ENCODE results near the gene ZAP70. TPM values are rescaled to one million over a fixed set of nuclear protein-coding genes. Genes with fewer than 3 reads are reported as not detected.

The ZAP70 gene
- total and polyA plus RNA-seq, 8 donors: 1.1 to 78.2 (median 4.1) TPM

- Histone ChIP-seq H3K4me1 (peaks cover 0 to 6% (median 3%) of the 10 kb centered on the region in 4 donors), H3K27me3 (no peaks in the 10 kb centered on the region), H3K9me3 (peaks cover 7 to 16% (median 10%) of the 10 kb centered on the region in 4 donors), H3K36me3 (no peaks in the 10 kb centered on the region), H3K4me3 (no peak overlapping the region), H3K27ac (no peak overlapping the region)
- 92 to 95% (median 94%) methylated on average over 12 to 28 of the region's 28 CpGs for WGBS, 5 donors
- no peak for DNase-seq
- intact Hi-C loops (cut with DNase I; ENCODE audit: low total_unique reads): no loop called here
- TF ChIP-seq EP300 (IDR thresholded peaks at IDR 0.05) (no peak), CTCF (IDR thresholded peaks at IDR 0.05) (no peak), POLR2AphosphoS5 (IDR thresholded peaks at IDR 0.05) (no peak), POLR2A (IDR thresholded peaks at IDR 0.05) (no peak)
These were observed 19.3 kb downstream of the ZAP70 start for GRCh38 chr2:97732436-97733340.

GRCh38 chr2:97733341-97734035, 20.1 kb downstream of the ZAP70 start:
- H3K27me3 ChIP-seq: no peaks in the 10 kb centered on the region
- no peak overlapping the region for H3K27ac ChIP-seq
- no peaks in the 10 kb centered on the region for H3K4me1 ChIP-seq
- no peak for TF ChIP-seq EP300 (IDR thresholded peaks at IDR 0.05)
- no peak for TF ChIP-seq POLR2AphosphoS5 (IDR thresholded peaks at IDR 0.05)
- TF ChIP-seq CTCF (IDR thresholded peaks at IDR 0.05): no peak
- no peak for TF ChIP-seq POLR2A (IDR thresholded peaks at IDR 0.05)
- WGBS, 5 donors: 79 to 88% (median 83%) methylated on average over 16 to 20 of the region's 20 CpGs
- H3K4me3 ChIP-seq: no peak overlapping the region
- DNase-seq: no peak
- H3K9me3 ChIP-seq: peaks cover 7 to 16% (median 10%) of the 10 kb centered on the region in 4 donors
- H3K36me3 ChIP-seq: no peaks in the 10 kb centered on the region
- intact Hi-C loops (cut with DNase I; ENCODE audit: low total_unique reads): no loop called here

GRCh38 chr2:97734061-97735051, 21.0 kb downstream of the ZAP70 start:
- Histone ChIP-seq H3K4me1 (no peaks in the 10 kb centered on the region), H3K9me3 (peaks cover 7 to 16% (median 10%) of the 10 kb centered on the region in 4 donors), H3K4me3 (no peak overlapping the region), H3K27ac (no peak overlapping the region), H3K36me3 (no peaks in the 10 kb centered on the region), H3K27me3 (no peaks in the 10 kb centered on the region)
- no peak for DNase-seq
- intact Hi-C loops (cut with DNase I; ENCODE audit: low total_unique reads): no loop called here
- 94 to 97% (median 94%) methylated on average over 29 to 44 of the region's 44 CpGs for WGBS, 5 donors
- TF ChIP-seq POLR2AphosphoS5 (IDR thresholded peaks at IDR 0.05) (no peak), CTCF (IDR thresholded peaks at IDR 0.05) (no peak), EP300 (IDR thresholded peaks at IDR 0.05) (no peak), POLR2A (IDR thresholded peaks at IDR 0.05) (no peak)
